Keratinocyte (primary cell): ENCODE data around the gene AHCY. TPM values are rescaled to one million over a fixed set of nuclear protein-coding genes. Genes with fewer than 3 reads are reported as not detected.

Source experiments
- DNase-seq: peaks from one replicate; pipeline ENCODE4 v3.0.0-alpha.2; 2011; ENCODE audit warnings: low read depth, missing footprints, low spot score
- FAIRE-seq: peaks from 2 replicates; lab custom pipeline; 2011; peaks lifted over from hg19 to GRCh38; lab: Jason Lieb, UNC
- H2AFZ ChIP-seq: 2 replicates; pipeline ENCODE4 v1.6.0; 2012; ENCODE audit warnings: low read length, control low read depth, inconsistent platforms; ENCODE audit not compliant: control insufficient read depth
- H3K27ac ChIP-seq: 2 replicates; pipeline ENCODE4 v1.5.1; 2011; ENCODE audit warnings: low read length; ENCODE audit not compliant: control insufficient read depth, insufficient read depth
- H3K27me3 ChIP-seq: 3 replicates; pipeline ENCODE4 v1.6.0; 2011; ENCODE audit warnings: low read length; ENCODE audit not compliant: control insufficient read depth, insufficient read depth; ENCODE audit errors: extremely low read depth
- H3K36me3 ChIP-seq, 2 experiments: 2 replicates in 1 of 2; 3 replicates in 1 of 2; pipeline ENCODE4 v1.5.1; 2011; ENCODE audit warnings: low read length in 2 of 2, mild to moderate bottlenecking in 1 of 2; ENCODE audit not compliant: control insufficient read depth in 2 of 2, insufficient read depth in 2 of 2; ENCODE audit errors: extremely low read depth in 1 of 2
- H3K4me1 ChIP-seq: 3 replicates; pipeline ENCODE4 v1.5.1; 2011; ENCODE audit warnings: low read length; ENCODE audit not compliant: control insufficient read depth, insufficient read depth; ENCODE audit errors: extremely low read depth
- H3K4me2 ChIP-seq: 3 replicates; pipeline ENCODE4 v1.6.0; 2011; ENCODE audit warnings: low read depth, low read length; ENCODE audit not compliant: control insufficient read depth, insufficient read depth; ENCODE audit errors: extremely low read depth
- H3K4me3 ChIP-seq, 3 experiments: fragments of 200-600 bp in 1 of 3; sonication (generic) in 1 of 3; 2 replicates in 2 of 3; 3 replicates in 1 of 3; pipeline ENCODE4 v1.5.1; 2011 to 2016; ENCODE audit warnings: low read length in 3 of 3, mild to moderate bottlenecking in 3 of 3, control low read depth in 2 of 3, inconsistent platforms in 1 of 3, low read depth in 1 of 3, mixed read lengths in 1 of 3, mixed run types in 1 of 3, moderate library complexity in 1 of 3; ENCODE audit not compliant: control insufficient read depth in 2 of 3, insufficient read depth in 2 of 3; ENCODE audit errors: extremely low read depth in 1 of 3
- H3K79me2 ChIP-seq: 2 replicates; pipeline ENCODE4 v1.6.0; 2012; ENCODE audit warnings: low read length; ENCODE audit not compliant: control insufficient read depth, insufficient read depth
- H3K9ac ChIP-seq: 3 replicates; pipeline ENCODE4 v1.6.0; 2011; ENCODE audit warnings: low read length; ENCODE audit not compliant: control insufficient read depth, insufficient read depth; ENCODE audit errors: extremely low read depth
- H3K9me1 ChIP-seq: 3 replicates; pipeline ENCODE4 v1.6.0; 2011; ENCODE audit warnings: low read length; ENCODE audit not compliant: control insufficient read depth, insufficient read depth; ENCODE audit errors: extremely low read depth
- H3K9me3 ChIP-seq: 2 replicates; pipeline ENCODE4 v1.5.1; 2012; ENCODE audit warnings: low read depth, low read length; ENCODE audit not compliant: control insufficient read depth
- H4K20me1 ChIP-seq: 3 replicates; pipeline ENCODE4 v1.6.0; 2011; ENCODE audit warnings: low read length; ENCODE audit not compliant: control insufficient read depth, insufficient read depth; ENCODE audit errors: extremely low read depth
- CTCF ChIP-seq, 3 experiments: IDR thresholded peaks in 1 of 3; conservative IDR thresholded peaks in 1 of 3; optimal IDR thresholded peaks in 1 of 3; 2 replicates in 2 of 3; 3 replicates in 1 of 3; pipeline versions ENCODE3 to v1.5.1; 2011; ENCODE audit warnings: low read length in 3 of 3, mild to moderate bottlenecking in 3 of 3, moderate library complexity in 2 of 3, control low read depth in 1 of 3, inconsistent platforms in 1 of 3; ENCODE audit not compliant: insufficient read depth in 2 of 3; ENCODE audit errors: extremely low read depth in 1 of 3
- EZH2 ChIP-seq: IDR thresholded peaks from one replicate; pipeline ENCODE4 v1.6.1; 2012; ENCODE audit warnings: inconsistent platforms, mild to moderate bottlenecking, low read length, moderate library complexity
- dilution Hi-C: fragments of 300-500 bp; cut with MboI; formaldehyde crosslinking; loops from one replicate; pipeline ENCODE4 v1.7.0; 2020; ENCODE audit warnings: low sequenced_read_pairs; ENCODE audit not compliant: extremely low pct_ligation_motif_present
- polyA plus RNA-seq, 5 experiments: library from polyadenylated mRNA; depleted of rRNA in 3 of 5; stranded (reverse) in 3 of 5; stranded (forward) in 1 of 5; unstranded in 1 of 5; fragments of >200 nt; gene quantifications; 1 replicate in 1 of 5; 2 replicates in 3 of 5; 3 replicates in 1 of 5; pipeline versions ENCODE4 v1.2.1 to v1.2.3, GENCODE V29; 2011 to 2012; ENCODE audit warnings: missing spikeins in 2 of 5, low read depth in 1 of 5, low replicate concordance in 1 of 5

The AHCY gene
- polyA plus RNA-seq, 1 donor (not counting 4 experiments of a cell fraction or from before 2014, with no cell fraction given): 320 TPM

GRCh38 chr20:34312024-34312460 lies 8.9 kb upstream of the AHCY start:
- Histone ChIP-seq H2AFZ (peak overlapping the region; percentile 79), H3K36me3 (no peaks in the 10 kb centered on the region), H3K4me2 (peak overlapping the region; percentile 75), H3K4me3 (peak overlapping the region in 2 of 3 experiments; percentile 22 to 62), H3K9me1 (no peaks in the 10 kb centered on the region), H3K9me3 (peaks cover 2% of the 10 kb centered on the region), H3K27ac (no peak overlapping the region), H3K27me3 (no peaks in the 10 kb centered on the region), H3K4me1 (peaks cover 45% of the 10 kb centered on the region), H3K79me2 (no peaks in the 10 kb centered on the region), H4K20me1 (no peaks in the 10 kb centered on the region), H3K9ac (peak overlapping the region; percentile 40)
- no peak for DNase-seq
- FAIRE-seq: no peak
- dilution Hi-C loops: no loop called here
- TF ChIP-seq EZH2: no peak
- no peak for TF ChIP-seq CTCF (optimal IDR thresholded peaks at IDR 0.05 in 1 of 3, IDR thresholded peaks at IDR 0.05 in 1 of 3, conservative IDR thresholded peaks at IDR 0.05 in 1 of 3; ENCODE audit: extremely low read depth in 1 of 3, insufficient read depth in 2 of 3, low read length in 3 of 3)

DNA sequence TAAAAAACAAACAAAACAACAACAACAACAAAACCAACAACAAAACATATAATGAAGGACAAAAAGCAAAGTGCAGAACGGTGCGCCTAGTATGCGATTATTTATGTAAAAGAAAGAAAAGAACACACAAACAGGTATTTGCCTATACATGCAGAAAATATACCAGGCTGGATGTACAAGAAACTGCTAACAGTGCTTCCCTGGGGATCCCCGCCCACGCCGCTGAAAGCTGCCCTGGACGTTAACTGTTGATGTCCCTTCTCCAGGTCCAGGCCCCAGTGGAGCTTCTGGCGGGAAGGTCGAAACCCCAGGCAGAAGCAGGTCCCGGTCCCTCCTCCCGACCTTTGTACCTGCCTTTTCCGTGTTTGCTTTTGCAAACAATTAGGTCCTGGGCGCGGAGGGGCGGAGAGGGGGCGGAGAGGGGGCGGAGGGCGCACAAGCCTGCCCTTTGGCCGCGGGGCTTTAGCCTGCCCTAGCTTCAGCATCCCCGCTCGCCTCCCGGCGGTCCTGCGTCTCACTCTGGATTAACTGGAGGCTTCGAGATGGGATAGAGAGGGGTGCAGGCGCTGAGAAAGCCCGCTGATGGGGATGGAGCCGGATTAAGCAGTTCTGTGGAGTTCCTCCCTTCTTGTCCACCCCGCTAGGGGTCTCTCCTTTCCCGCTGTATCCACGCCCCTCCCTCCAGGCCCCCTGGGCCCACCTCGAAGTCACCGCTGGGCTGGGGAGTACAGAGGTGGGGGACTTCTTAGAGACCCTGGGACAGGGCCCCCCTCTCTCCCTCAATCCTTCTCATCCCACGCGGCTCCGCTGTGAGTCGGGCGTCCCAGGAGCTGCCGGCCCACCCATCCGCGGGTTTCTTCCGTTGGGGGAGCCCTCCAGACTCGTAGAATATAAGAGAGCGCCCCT lies 8.2 kb upstream of the AHCY start:
- Histone ChIP-seq H3K36me3 (no peaks in the 10 kb centered on the region), H3K9ac (peak overlapping the region; percentile 40), H2AFZ (peak overlapping the region; percentile 79), H3K9me1 (no peaks in the 10 kb centered on the region), H3K4me2 (peak overlapping the region; percentile 75), H3K9me3 (peaks cover 2% of the 10 kb centered on the region), H3K79me2 (no peaks in the 10 kb centered on the region), H3K27me3 (no peaks in the 10 kb centered on the region), H4K20me1 (no peaks in the 10 kb centered on the region), H3K4me1 (peaks cover 38% of the 10 kb centered on the region), H3K4me3 (peak overlapping the region in 2 of 3 experiments; percentile 22 to 62), H3K27ac (no peak overlapping the region)
- no peak for DNase-seq
- TF ChIP-seq EZH2 (no peak), CTCF (optimal IDR thresholded peaks at IDR 0.05 in 1 of 3, IDR thresholded peaks at IDR 0.05 in 1 of 3, conservative IDR thresholded peaks at IDR 0.05 in 1 of 3; ENCODE audit: extremely low read depth in 1 of 3, insufficient read depth in 2 of 3, low read length in 3 of 3) (peak in 1 of 3 experiments; percentile 34)
- dilution Hi-C loops: no loop called here
- no peak for FAIRE-seq
